ENCODE results near the gene PAM16. TPM values are rescaled to one million over a fixed set of nuclear protein-coding genes. Genes with fewer than 3 reads are reported as not detected.

PAM16 gene
- total and polyA plus RNA-seq, 2 experiments from 2014 or later, result 71.8 to 72.5 TPM

GRCh38 chr16:4301177-4301576, 49.9 kb downstream of the PAM16 start:
- Histone ChIP-seq H3K4me1 (ENCODE audit: low read depth) (peaks cover 4% of the 10 kb centered on the region), H3K27ac (no peak overlapping the region), H3K36me3 (no peaks in the 10 kb centered on the region), H3K27me3 (no peaks in the 10 kb centered on the region), H3K4me3 (no peak overlapping the region), H3K9me3 (ENCODE audit: low read depth) (no peaks in the 10 kb centered on the region)
- TF ChIP-seq, protein P1, sequence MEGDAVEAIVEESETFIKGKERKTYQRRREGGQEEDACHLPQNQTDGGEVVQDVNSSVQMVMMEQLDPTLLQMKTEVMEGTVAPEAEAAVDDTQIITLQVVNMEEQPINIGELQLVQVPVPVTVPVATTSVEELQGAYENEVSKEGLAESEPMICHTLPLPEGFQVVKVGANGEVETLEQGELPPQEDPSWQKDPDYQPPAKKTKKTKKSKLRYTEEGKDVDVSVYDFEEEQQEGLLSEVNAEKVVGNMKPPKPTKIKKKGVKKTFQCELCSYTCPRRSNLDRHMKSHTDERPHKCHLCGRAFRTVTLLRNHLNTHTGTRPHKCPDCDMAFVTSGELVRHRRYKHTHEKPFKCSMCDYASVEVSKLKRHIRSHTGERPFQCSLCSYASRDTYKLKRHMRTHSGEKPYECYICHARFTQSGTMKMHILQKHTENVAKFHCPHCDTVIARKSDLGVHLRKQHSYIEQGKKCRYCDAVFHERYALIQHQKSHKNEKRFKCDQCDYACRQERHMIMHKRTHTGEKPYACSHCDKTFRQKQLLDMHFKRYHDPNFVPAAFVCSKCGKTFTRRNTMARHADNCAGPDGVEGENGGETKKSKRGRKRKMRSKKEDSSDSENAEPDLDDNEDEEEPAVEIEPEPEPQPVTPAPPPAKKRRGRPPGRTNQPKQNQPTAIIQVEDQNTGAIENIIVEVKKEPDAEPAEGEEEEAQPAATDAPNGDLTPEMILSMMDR (IDR thresholded peaks at IDR 0.05; ENCODE audit: low read depth, low read length), result no peak
- DNase-seq (ENCODE audit: low read depth in 1 of 2, low spot score in 1 of 2), result no peak

- TF ChIP-seq, protein P1 (IDR thresholded peaks at IDR 0.05; ENCODE audit: low read depth, low read length), result no peak
- Histone ChIP-seq H3K4me1 (ENCODE audit: low read depth) (peaks cover 10% of the 10 kb centered on the region), H3K4me3 (no peak overlapping the region), H3K27ac (peak overlapping the region; percentile 84), H3K36me3 (no peaks in the 10 kb centered on the region), H3K27me3 (no peaks in the 10 kb centered on the region), H3K9me3 (ENCODE audit: low read depth) (no peaks in the 10 kb centered on the region)
- DNase-seq (ENCODE audit: low read depth in 1 of 2, low spot score in 1 of 2), result peak; percentile 75 to 94
Measured at GRCh38 chr16:4298761-4299522, 52.2 kb downstream of the PAM16 start.

DNA sequence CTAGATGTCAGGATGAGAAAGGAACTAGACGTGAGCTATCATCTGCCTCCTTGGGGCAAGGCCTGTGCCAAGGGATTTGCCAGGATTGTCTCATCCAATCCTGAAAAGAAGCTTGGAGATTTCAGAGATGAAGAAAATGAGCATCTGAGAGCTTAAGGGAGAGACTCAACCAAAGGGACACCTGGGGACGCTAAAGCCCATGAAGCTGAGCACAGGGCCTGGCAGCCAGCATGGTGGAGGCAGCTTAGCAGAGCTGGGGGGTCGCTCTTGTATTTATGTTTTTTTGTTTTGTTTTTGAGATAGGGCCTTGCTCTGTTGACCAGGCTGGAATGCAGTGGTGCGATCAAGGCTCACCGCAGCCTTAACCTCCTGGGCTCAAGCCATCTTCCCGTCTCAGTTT, 53.6 kb downstream of the PAM16 start:
- H3K27ac ChIP-seq, result no peak overlapping the region
- DNase-seq (ENCODE audit: low read depth in 1 of 2, low spot score in 1 of 2), result no peak
- peaks cover 22% of the 10 kb centered on the region for H3K4me1 ChIP-seq (ENCODE audit: low read depth)
- no peaks in the 10 kb centered on the region for H3K36me3 ChIP-seq
- H3K4me3 ChIP-seq, result no peak overlapping the region
- TF ChIP-seq, protein P1 (IDR thresholded peaks at IDR 0.05; ENCODE audit: low read depth, low read length), result no peak
- no peaks in the 10 kb centered on the region for H3K27me3 ChIP-seq
- H3K9me3 ChIP-seq (ENCODE audit: low read depth), result no peaks in the 10 kb centered on the region

DNA sequence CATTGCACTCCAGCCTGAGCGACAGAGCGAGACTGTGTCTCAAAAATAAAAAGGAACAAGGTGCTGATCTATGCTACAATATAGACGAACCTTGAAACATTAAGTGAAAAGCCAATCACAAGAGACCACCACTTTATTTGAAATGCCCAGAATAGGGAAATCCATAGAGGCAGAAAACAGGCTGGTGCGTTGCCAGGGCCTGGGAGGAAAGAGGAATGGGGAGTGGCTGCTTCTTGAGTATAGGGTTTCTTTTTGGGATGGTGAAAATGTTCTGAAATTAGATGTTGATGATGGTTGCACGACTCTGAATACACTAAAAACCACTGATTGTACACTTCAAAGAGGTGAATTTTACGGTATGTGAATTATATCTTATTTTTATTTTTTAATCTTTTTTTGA, 55.5 kb downstream of the PAM16 start:
- no peak for DNase-seq (ENCODE audit: low read depth in 1 of 2, low spot score in 1 of 2)
- H3K4me3 ChIP-seq, result no peak overlapping the region
- TF ChIP-seq, protein P1 (IDR thresholded peaks at IDR 0.05; ENCODE audit: low read depth, low read length), result no peak
- H3K9me3 ChIP-seq (ENCODE audit: low read depth), result no peaks in the 10 kb centered on the region
- no peaks in the 10 kb centered on the region for H3K27me3 ChIP-seq
- H3K36me3 ChIP-seq, result no peaks in the 10 kb centered on the region
- peaks cover 26% of the 10 kb centered on the region for H3K4me1 ChIP-seq (ENCODE audit: low read depth)
- H3K27ac ChIP-seq, result no peak overlapping the region

DNA sequence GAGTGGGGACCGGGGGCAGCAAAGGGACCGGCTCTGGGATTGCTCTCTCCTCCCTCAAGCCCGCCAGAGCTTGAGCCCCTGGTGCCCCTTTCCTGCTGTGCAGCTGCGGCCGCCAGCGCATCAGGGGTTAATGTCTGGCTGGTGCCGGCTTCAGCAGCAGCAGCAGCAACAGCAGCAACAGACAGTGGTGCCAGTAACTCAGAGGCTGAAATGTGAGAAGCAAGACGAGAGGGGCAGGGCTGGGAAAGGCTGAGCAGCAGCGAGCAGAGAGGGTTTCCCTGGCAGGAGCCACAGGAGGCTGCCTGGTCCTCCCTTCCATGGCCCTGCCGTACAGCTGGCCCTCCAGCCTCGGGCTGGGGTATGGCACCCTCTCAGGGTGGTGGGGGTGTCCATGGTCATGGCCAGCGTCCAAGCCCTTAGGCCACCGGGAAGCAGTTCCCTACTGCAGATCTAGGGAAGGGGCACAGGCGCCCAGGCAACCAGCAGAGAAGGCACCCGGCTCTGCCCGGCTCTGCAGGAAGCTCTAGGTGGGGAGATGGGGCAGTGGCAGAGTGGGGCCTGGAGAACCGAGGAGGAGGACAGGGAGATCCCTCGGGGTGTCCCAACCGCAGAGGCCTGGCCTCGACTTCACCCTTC, 57.2 kb downstream of the PAM16 start:
- Histone ChIP-seq H3K9me3 (ENCODE audit: low read depth) (no peaks in the 10 kb centered on the region), H3K27me3 (no peaks in the 10 kb centered on the region), H3K4me1 (ENCODE audit: low read depth) (peaks cover 26% of the 10 kb centered on the region), H3K36me3 (no peaks in the 10 kb centered on the region), H3K27ac (peak overlapping the region; percentile 89), H3K4me3 (peak overlapping the region; percentile 10)
- DNase-seq (ENCODE audit: low read depth in 1 of 2, low spot score in 1 of 2), result peak; percentile 81 to 91
- TF ChIP-seq, protein P1 (IDR thresholded peaks at IDR 0.05; ENCODE audit: low read depth, low read length), result no peak
